Measurements from ENCODE around the gene OR2AG2. TPM values are rescaled to one million over a fixed set of nuclear protein-coding genes. Genes with fewer than 3 reads are reported as not detected.

Gene OR2AG2
- polyA plus RNA-seq, 1 donor from 2014 or later: not detected

DNA sequence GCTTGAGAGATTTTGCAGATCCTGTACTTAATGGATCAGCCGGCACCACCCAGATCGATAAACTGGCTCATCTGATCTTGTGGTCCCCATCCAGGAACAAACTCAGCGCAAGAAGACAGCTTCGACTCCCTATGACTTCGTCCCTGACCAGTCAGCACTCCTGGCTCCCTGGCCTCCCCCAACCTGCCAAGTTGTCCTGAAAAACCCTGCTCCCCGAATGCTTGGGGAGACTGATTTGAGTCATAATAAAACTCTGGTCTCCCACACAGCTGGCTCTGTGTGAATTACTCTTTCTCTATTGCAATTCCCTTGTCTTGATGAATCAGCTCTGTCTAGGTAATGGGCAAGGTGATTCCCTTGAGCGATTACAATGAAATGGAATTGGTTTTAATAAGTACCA is 29.5 kb downstream of the OR2AG2 start:
- H3K4me3 ChIP-seq (ENCODE audit: low read length): no peak overlapping the region
- H3K9me3 ChIP-seq (ENCODE audit: low read length): no peaks in the 10 kb centered on the region
- H3K27me3 ChIP-seq (ENCODE audit: insufficient read depth, low read depth, low read length): no peaks in the 10 kb centered on the region
- H4K20me1 ChIP-seq (ENCODE audit: insufficient read depth): no peaks in the 10 kb centered on the region
- no peak overlapping the region for H3K9ac ChIP-seq (ENCODE audit: low read length)
- H3K27ac ChIP-seq (ENCODE audit: low read length): no peak overlapping the region
- no peaks in the 10 kb centered on the region for H3K79me2 ChIP-seq (replicated peaks; ENCODE audit: insufficient read depth, low read length)
- no peak overlapping the region for H3K4me2 ChIP-seq (ENCODE audit: low read length)
- H2AFZ ChIP-seq (ENCODE audit: low read depth, low read length): no peak overlapping the region
- H3K9me2 ChIP-seq (ENCODE audit: insufficient read depth, low read length): no peaks in the 10 kb centered on the region
- no peaks in the 10 kb centered on the region for H3K36me3 ChIP-seq (ENCODE audit: insufficient read depth, low read length)
- H3F3A ChIP-seq (ENCODE audit: insufficient read depth, low read length, poor library complexity, severe bottlenecking): no peaks in the 10 kb centered on the region
- no peak for TF ChIP-seq TAF1 (IDR thresholded peaks at IDR 0.05; ENCODE audit: low read depth)

DNA sequence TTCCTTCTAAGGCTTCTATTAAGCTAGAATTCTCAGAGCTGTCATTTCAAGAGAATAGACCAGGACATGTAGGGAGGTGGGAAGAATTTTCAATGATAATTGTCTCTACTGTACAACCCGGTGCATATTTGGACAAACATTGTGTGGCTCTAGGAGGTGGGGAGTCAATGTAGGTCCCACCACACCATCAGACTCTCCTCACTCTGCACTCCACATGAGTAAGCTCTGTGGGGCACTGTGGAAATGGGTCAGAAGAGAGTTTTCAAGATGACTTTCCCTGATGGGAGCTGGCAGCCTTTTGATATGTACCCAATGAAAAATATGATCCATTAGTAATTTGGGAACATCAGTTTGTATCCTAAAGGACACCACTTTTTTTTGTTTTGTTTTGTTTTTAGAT is 33.2 kb downstream of the OR2AG2 start:
- Histone ChIP-seq H3K27me3 (ENCODE audit: insufficient read depth, low read depth, low read length) (no peaks in the 10 kb centered on the region), H2AFZ (ENCODE audit: low read depth, low read length) (no peak overlapping the region), H3K9ac (ENCODE audit: low read length) (no peak overlapping the region), H3K4me2 (ENCODE audit: low read length) (no peak overlapping the region), H3K9me2 (ENCODE audit: insufficient read depth, low read length) (no peaks in the 10 kb centered on the region), H3K9me3 (ENCODE audit: low read length) (no peaks in the 10 kb centered on the region), H3K36me3 (ENCODE audit: insufficient read depth, low read length) (no peaks in the 10 kb centered on the region), H4K20me1 (ENCODE audit: insufficient read depth) (no peaks in the 10 kb centered on the region), H3K27ac (ENCODE audit: low read length) (no peak overlapping the region), H3F3A (ENCODE audit: insufficient read depth, low read length, poor library complexity, severe bottlenecking) (no peaks in the 10 kb centered on the region), H3K4me3 (ENCODE audit: low read length) (no peak overlapping the region), H3K79me2 (replicated peaks; ENCODE audit: insufficient read depth, low read length) (no peaks in the 10 kb centered on the region)
- TF ChIP-seq EP300 (conservative IDR thresholded peaks at IDR 0.05; ENCODE audit: poor library complexity, severe bottlenecking) (no peak), MXI1 (conservative IDR thresholded peaks at IDR 0.05; ENCODE audit: poor library complexity, severe bottlenecking) (no peak), EZH2 (IDR thresholded peaks at IDR 0.05; ENCODE audit: borderline replicate concordance, insufficient read depth, low read length, poor library complexity, severe bottlenecking) (no peak)
- TF ChIP-seq, protein P1, sequence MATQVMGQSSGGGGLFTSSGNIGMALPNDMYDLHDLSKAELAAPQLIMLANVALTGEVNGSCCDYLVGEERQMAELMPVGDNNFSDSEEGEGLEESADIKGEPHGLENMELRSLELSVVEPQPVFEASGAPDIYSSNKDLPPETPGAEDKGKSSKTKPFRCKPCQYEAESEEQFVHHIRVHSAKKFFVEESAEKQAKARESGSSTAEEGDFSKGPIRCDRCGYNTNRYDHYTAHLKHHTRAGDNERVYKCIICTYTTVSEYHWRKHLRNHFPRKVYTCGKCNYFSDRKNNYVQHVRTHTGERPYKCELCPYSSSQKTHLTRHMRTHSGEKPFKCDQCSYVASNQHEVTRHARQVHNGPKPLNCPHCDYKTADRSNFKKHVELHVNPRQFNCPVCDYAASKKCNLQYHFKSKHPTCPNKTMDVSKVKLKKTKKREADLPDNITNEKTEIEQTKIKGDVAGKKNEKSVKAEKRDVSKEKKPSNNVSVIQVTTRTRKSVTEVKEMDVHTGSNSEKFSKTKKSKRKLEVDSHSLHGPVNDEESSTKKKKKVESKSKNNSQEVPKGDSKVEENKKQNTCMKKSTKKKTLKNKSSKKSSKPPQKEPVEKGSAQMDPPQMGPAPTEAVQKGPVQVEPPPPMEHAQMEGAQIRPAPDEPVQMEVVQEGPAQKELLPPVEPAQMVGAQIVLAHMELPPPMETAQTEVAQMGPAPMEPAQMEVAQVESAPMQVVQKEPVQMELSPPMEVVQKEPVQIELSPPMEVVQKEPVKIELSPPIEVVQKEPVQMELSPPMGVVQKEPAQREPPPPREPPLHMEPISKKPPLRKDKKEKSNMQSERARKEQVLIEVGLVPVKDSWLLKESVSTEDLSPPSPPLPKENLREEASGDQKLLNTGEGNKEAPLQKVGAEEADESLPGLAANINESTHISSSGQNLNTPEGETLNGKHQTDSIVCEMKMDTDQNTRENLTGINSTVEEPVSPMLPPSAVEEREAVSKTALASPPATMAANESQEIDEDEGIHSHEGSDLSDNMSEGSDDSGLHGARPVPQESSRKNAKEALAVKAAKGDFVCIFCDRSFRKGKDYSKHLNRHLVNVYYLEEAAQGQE (IDR thresholded peaks at IDR 0.05; ENCODE audit: borderline replicate concordance): no peak

DNA sequence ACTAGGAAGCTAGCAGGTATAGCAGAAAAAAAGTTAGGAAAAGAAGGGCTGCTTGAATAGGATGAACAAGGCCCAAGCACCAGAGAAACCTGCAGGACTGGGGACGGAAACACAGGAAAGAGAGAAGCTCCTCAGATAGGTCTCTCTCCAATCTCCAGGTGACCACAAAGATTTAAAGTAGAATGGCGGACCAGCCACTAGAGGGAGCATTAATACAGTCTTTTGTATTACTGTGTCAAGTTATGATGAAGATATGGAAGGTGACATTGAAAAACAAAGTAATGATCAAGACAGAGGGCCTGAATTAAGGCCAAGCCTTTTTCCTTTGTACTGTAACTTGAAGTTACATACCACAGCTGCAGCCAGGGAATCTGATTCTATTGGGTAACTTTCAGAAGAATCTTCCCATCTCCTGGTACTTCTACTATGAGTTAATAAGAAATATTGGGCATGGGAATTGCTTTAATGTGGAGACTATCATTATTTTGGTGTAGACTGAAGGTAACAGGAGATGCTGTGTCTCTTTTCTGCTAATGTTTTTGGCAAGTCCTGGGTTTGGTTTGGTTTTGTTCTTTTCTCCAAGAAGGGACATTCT is 33.8 kb downstream of the OR2AG2 start:
- H4K20me1 ChIP-seq (ENCODE audit: insufficient read depth): no peaks in the 10 kb centered on the region
- H3K4me2 ChIP-seq (ENCODE audit: low read length): no peak overlapping the region
- H3K36me3 ChIP-seq (ENCODE audit: insufficient read depth, low read length): no peaks in the 10 kb centered on the region
- H3K9ac ChIP-seq (ENCODE audit: low read length): no peak overlapping the region
- H3K27me3 ChIP-seq (ENCODE audit: insufficient read depth, low read depth, low read length): no peaks in the 10 kb centered on the region
- no peak overlapping the region for H3K27ac ChIP-seq (ENCODE audit: low read length)
- no peak overlapping the region for H2AFZ ChIP-seq (ENCODE audit: low read depth, low read length)
- no peaks in the 10 kb centered on the region for H3K9me2 ChIP-seq (ENCODE audit: insufficient read depth, low read length)
- peak; percentile 51 for TF ChIP-seq SMC3 (conservative IDR thresholded peaks at IDR 0.05; ENCODE audit: poor library complexity)
- no peak for TF ChIP-seq POLR2AphosphoS5 (IDR thresholded peaks at IDR 0.05)
- TF ChIP-seq RAD21 (conservative IDR thresholded peaks at IDR 0.05): peak; percentile 60
- TF ChIP-seq, protein P2, sequence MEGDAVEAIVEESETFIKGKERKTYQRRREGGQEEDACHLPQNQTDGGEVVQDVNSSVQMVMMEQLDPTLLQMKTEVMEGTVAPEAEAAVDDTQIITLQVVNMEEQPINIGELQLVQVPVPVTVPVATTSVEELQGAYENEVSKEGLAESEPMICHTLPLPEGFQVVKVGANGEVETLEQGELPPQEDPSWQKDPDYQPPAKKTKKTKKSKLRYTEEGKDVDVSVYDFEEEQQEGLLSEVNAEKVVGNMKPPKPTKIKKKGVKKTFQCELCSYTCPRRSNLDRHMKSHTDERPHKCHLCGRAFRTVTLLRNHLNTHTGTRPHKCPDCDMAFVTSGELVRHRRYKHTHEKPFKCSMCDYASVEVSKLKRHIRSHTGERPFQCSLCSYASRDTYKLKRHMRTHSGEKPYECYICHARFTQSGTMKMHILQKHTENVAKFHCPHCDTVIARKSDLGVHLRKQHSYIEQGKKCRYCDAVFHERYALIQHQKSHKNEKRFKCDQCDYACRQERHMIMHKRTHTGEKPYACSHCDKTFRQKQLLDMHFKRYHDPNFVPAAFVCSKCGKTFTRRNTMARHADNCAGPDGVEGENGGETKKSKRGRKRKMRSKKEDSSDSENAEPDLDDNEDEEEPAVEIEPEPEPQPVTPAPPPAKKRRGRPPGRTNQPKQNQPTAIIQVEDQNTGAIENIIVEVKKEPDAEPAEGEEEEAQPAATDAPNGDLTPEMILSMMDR (IDR thresholded peaks at IDR 0.05; ENCODE audit: poor library complexity, severe bottlenecking): peak; percentile 70
- no peaks in the 10 kb centered on the region for H3K9me3 ChIP-seq (ENCODE audit: low read length)
- no peaks in the 10 kb centered on the region for H3F3A ChIP-seq (ENCODE audit: insufficient read depth, low read length, poor library complexity, severe bottlenecking)
- no peaks in the 10 kb centered on the region for H3K79me2 ChIP-seq (replicated peaks; ENCODE audit: insufficient read depth, low read length)
- no peak overlapping the region for H3K4me3 ChIP-seq (ENCODE audit: low read length)

Data from neural cell (in vitro differentiated cells).